Measurements from ENCODE around the gene SLC6A14. TPM values are rescaled to one million over a fixed set of nuclear protein-coding genes. Genes with fewer than 3 reads are reported as not detected.

SLC6A14 gene
- total RNA-seq (2021) (0.44 and 0.60 TPM in 2 replicates), Bru-seq, nascent RNA (percentile 23 among the genes with signal in this experiment), BruChase-seq, experiment 1, labeled RNA remaining after a 2-hour chase (percentile 28 among the genes with signal in this experiment), BruChase-seq, experiment 2, labeled RNA remaining after a 6-hour chase (percentile 36 among the genes with signal in this experiment)
- long read RNA-seq, full-length matches to known transcripts, result 1 of 2 reads
- long read RNA-seq, partial matches to known transcripts, result 1 of 2 reads
- long read RNA-seq, other reads (novel, unspliced or antisense), result 0 of 2 reads

- intact Hi-C loops (cut with micrococcal nuclease; ENCODE audit: unreplicated experiment), result no loop called here
- Histone ChIP-seq H2AFZ (peak within 1 kb of the TSS; percentile 61), H3K9me3 (ENCODE audit: insufficient read depth, low read depth) (no peaks in the 10 kb centered on the region), H3K27me3 (ENCODE audit: insufficient read depth, low read depth) (no peaks in the 10 kb centered on the region), H3K4me2 (peak within 1 kb of the TSS; percentile 62), H3K9me2 (ENCODE audit: insufficient read depth) (no peaks in the 10 kb centered on the region; the same call in 1 of the 2 replicates), H3K79me2 (ENCODE audit: low read depth) (no peaks in the 10 kb centered on the region), H4K20me1 (ENCODE audit: insufficient read depth) (no peaks in the 10 kb centered on the region), H3K4me3 (no peak within 1 kb of the TSS), H3F3A (ENCODE audit: insufficient read depth, low read depth) (peaks cover 7% of the 10 kb centered on the region; the same call in 1 of the 2 replicates), H3K36me3 (ENCODE audit: low read depth) (no peaks in the 10 kb centered on the region), H3K4me1 (replicated peaks; ENCODE audit: insufficient read depth) (peaks cover 11% of the 10 kb centered on the region), H3K27ac (peak within 1 kb of the TSS; percentile 59)
- ChIA-PET CTCF (no interaction called here), POLR2A (ENCODE audit: unreplicated experiment) (interaction anchor here (0.7 kb wide), 1 partner anchor 32 kb away, joined by 4 read pairs; no protein-coding TSS in a partner anchor)
- TF ChIP-seq EZH2 (IDR thresholded peaks at IDR 0.05; ENCODE audit: low read depth), result no peak
- no peak for TF ChIP-seq CTCF (conservative IDR thresholded peaks at IDR 0.05)
- no TSS peak for BruUV-seq (replicated peaks)
- peak; percentile 53 to 84 for DNase-seq
Observed at GRCh38 chrX:116436358-116436816, at the start of gene SLC6A14. Gene SLC6A14 (plus strand): TSS chrX:116436606. CDS start chrX:116436710, 104 bp downstream.

GRCh38 chrX:116395752-116396151 lies 40.7 kb upstream of the SLC6A14 start:
- Histone ChIP-seq H3K79me2 (ENCODE audit: low read depth) (no peaks in the 10 kb centered on the region), H3K4me2 (no peak overlapping the region), H3K36me3 (ENCODE audit: low read depth) (no peaks in the 10 kb centered on the region), H3K4me3 (no peak overlapping the region), H3F3A (ENCODE audit: insufficient read depth, low read depth) (no peaks in the 10 kb centered on the region), H3K27ac (no peak overlapping the region), H3K9me3 (ENCODE audit: insufficient read depth, low read depth) (no peaks in the 10 kb centered on the region), H3K4me1 (replicated peaks; ENCODE audit: insufficient read depth) (no peaks in the 10 kb centered on the region), H2AFZ (no peak overlapping the region), H3K9me2 (ENCODE audit: insufficient read depth) (no peaks in the 10 kb centered on the region), H3K27me3 (ENCODE audit: insufficient read depth, low read depth) (no peaks in the 10 kb centered on the region), H4K20me1 (ENCODE audit: insufficient read depth) (no peaks in the 10 kb centered on the region)
- BruUV-seq (replicated peaks), result no TSS peak
- no peak for DNase-seq
- ChIA-PET POLR2A (ENCODE audit: unreplicated experiment) (no interaction called here), CTCF (no interaction called here)
- intact Hi-C loops (cut with micrococcal nuclease; ENCODE audit: unreplicated experiment), result no loop called here
- TF ChIP-seq CTCF (conservative IDR thresholded peaks at IDR 0.05), result no peak
- TF ChIP-seq EZH2 (IDR thresholded peaks at IDR 0.05; ENCODE audit: low read depth), result no peak

- Histone ChIP-seq H3K36me3 (ENCODE audit: low read depth) (no peaks in the 10 kb centered on the region), H3K4me3 (no peak overlapping the region), H3F3A (ENCODE audit: insufficient read depth, low read depth) (no peaks in the 10 kb centered on the region), H2AFZ (no peak overlapping the region), H3K27me3 (ENCODE audit: insufficient read depth, low read depth) (no peaks in the 10 kb centered on the region), H3K27ac (no peak overlapping the region), H3K4me1 (replicated peaks; ENCODE audit: insufficient read depth) (no peaks in the 10 kb centered on the region), H4K20me1 (ENCODE audit: insufficient read depth) (no peaks in the 10 kb centered on the region), H3K4me2 (no peak overlapping the region), H3K9me3 (ENCODE audit: insufficient read depth, low read depth) (no peaks in the 10 kb centered on the region), H3K9me2 (ENCODE audit: insufficient read depth) (no peaks in the 10 kb centered on the region), H3K79me2 (ENCODE audit: low read depth) (no peaks in the 10 kb centered on the region)
- intact Hi-C loops (cut with micrococcal nuclease; ENCODE audit: unreplicated experiment), result no loop called here
- ChIA-PET POLR2A (ENCODE audit: unreplicated experiment) (no interaction called here), CTCF (interaction anchor here (0.6 kb wide), 1 partner anchor 47 kb away, joined by 3 read pairs; no protein-coding TSS in a partner anchor)
- TF ChIP-seq EZH2 (IDR thresholded peaks at IDR 0.05; ENCODE audit: low read depth), result no peak
- TF ChIP-seq CTCF (conservative IDR thresholded peaks at IDR 0.05), result no peak
- DNase-seq, result no peak
- no TSS peak for BruUV-seq (replicated peaks)
Observed at GRCh38 chrX:116399681-116400080, 36.7 kb upstream of the SLC6A14 start.

Data from PC-9 (cell line).